ENCODE results near the gene PTX4. TPM values are rescaled to one million over a fixed set of nuclear protein-coding genes. Genes with fewer than 3 reads are reported as not detected.
"Not testable (repeated sequence)": the region's sequence is repeated elsewhere in the genome, so short reads cannot be mapped to it uniquely, and the experiment has no call there.

PTX4 gene
- total RNA-seq, 1 donor from 2014 or later, result not detected

- no peak for DNase-seq
Measured at GRCh38 chr16:1442697-1443096, 46.0 kb downstream of the PTX4 start.

DNA sequence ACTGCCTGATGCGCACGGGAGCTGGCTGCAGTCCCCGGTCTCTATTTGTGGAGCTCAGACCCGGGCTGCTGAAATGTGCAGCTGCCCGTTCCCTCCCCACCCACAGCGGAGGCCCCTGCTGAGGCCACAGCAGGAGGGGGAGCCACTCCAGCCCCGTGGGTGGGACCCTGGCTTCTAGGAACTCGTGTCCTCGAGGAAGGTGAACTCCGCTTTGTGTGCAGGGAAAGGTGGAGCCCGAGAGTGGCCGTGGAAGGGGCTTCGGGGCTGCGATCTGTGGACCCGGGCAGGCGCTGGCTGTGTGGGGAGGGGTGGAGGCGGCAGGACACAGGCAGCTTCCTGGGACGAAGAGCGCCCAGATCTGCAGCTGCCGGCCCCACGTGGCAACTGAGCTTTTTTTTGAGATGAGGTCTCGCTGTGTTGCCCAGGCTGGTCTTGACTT is 47.3 kb downstream of the PTX4 start:
- DNase-seq, result no peak

DNA sequence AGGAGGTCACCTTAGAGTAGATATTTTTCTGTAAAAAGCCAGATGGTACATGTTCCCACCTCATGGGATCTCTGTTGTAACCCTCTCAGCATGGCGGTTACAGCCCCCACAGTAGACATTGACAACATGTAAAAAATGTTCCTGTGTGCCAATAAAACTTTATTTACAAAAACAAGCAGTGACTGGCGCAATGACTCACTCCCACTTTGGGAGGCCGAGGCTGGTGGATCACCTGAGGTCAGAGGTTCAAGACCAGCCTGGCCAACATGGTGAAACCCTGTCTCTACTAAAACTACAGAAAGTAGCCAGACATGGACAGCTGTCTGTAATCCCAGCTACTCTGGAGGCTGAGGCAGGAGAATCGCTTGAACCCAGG is 49.1 kb downstream of the PTX4 start:
- DNase-seq, result not testable (repeated sequence)

DNA sequence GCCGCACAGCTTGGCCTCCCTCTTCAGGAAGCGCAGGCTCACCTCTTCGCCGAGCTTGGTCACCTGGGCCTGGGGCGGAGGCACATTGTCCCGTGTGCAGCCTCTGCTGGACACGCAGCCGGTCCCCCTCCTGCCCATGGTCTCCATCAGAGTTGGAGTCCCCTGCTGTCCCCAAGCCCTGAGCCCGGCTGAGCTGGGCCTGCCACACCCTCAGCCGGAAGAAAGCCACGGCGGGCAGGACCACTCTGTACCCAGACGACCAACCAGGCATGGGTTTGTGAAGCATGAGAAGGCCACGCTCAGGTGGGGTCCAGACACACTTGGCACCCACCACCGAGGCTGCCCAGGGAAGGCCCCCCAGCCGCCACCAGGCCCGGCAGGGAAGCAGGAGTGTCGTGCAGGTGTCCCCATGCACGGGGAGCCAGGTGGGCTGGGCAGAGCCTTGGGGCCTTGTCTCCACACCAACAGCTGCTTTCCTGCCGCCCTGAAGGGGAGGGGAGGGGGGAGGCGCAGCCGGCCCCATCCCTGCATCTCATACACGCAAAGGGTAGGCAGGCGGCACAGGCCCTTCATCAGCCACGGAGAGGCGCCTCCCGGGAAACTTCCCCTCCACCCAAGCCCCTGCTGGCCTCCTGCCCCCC is 49.6 kb downstream of the PTX4 start:
- no peak for DNase-seq

- DNase-seq, result no peak
Measured at GRCh38 chr16:1438229-1439057, 50.3 kb downstream of the PTX4 start.

- no peak for DNase-seq
Measured at GRCh38 chr16:1437606-1438005, 51.1 kb downstream of the PTX4 start.

- DNase-seq, result no peak
Measured at GRCh38 chr16:1436731-1437355, 51.9 kb downstream of the PTX4 start.

DNA sequence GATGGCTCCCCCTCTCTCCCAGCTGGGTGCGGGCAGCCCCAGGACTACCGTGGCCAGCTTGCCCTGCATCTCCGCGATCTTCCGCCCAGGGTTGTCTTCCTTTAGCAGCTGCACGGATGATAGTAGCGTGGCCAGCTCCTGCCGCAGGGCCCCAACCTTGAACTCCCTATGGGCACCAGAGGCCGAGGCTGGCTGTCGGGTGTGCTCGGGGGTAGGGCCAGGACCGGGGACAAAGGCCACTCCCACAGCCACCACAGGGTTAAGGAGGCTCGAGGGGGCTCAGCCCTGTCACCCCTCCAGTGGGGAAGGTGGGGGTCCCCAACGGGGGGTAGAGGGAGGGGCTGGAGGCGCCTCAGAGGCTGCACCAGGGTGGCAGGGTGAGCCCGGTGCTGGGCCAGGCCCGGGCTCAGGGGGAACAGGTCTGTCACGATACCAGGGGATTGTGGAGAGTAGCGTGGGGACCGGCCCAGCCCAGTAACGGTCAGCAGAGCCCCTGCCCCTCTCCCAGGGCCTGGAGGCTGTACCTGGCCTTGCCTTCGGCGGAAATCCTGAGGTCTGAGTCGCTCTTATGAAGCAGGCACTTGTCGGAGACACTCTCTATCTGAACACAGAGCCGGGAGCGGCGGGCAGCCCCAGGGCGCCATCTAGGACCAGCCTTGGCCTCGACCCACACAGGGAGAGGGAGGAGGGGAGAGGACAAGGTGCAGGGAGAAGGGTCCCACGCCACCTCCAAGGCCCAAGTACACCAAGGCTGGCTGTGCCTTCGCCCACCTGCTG is 52.6 kb downstream of the PTX4 start:
- DNase-seq, result no peak

Other genes with a start within 250 kb of the PTX4 start
- not detected in 2 replicates for gene TPSAB1, start 248.2 kb downstream of the PTX4 start, total RNA-seq
- not detected in 2 replicates for gene TPSD1, start 232.9 kb downstream of the PTX4 start, total RNA-seq
- gene UBE2I, start 179.3 kb downstream of the PTX4 start, total RNA-seq, result 58.7 and 77.9 TPM in 2 replicates
- gene BAIAP3, start 155.3 kb downstream of the PTX4 start, total RNA-seq, result 1.3 and 1.4 TPM in 2 replicates
- gene TSR3, start 137.1 kb downstream of the PTX4 start, total RNA-seq, result 75.9 and 97.2 TPM in 2 replicates
- 40.3 and 49.9 TPM in 2 replicates for gene GNPTG, start 137.0 kb downstream of the PTX4 start, total RNA-seq
- gene UNKL, start 74.2 kb downstream of the PTX4 start, total RNA-seq, result 8.2 and 14.5 TPM in 2 replicates
- 13.7 and 19.7 TPM in 2 replicates for gene UQCC4, start 68.2 kb downstream of the PTX4 start, total RNA-seq
- not detected in 2 replicates for gene PERCC1, start 57.9 kb downstream of the PTX4 start, total RNA-seq
- gene CCDC154, start 44.4 kb downstream of the PTX4 start, total RNA-seq, result 0.09 and 0.34 TPM in 2 replicates
- gene CLCN7, start 13.9 kb downstream of the PTX4 start, total RNA-seq, result 69.9 and 96.7 TPM in 2 replicates
- 19.7 and 21.3 TPM in 2 replicates for gene TELO2, start 4.4 kb upstream of the PTX4 start, total RNA-seq
- 97.4 and 107 TPM in 2 replicates for gene TMEM204, start 44.7 kb upstream of the PTX4 start, total RNA-seq
- gene IFT140, start 123.1 kb upstream of the PTX4 start, total RNA-seq, result 20.7 and 24.8 TPM in 2 replicates
- 12.9 and 17.3 TPM in 2 replicates for gene CRAMP1, start 123.4 kb upstream of the PTX4 start, total RNA-seq
- 63.0 and 114 TPM in 2 replicates for gene JPT2, start 189.3 kb upstream of the PTX4 start, total RNA-seq
- 20.9 and 41.0 TPM in 2 replicates for gene MAPK8IP3, start 217.3 kb upstream of the PTX4 start, total RNA-seq

All from dermis blood vessel endothelial cell (primary cell).